RPMI8226 (cell line): Measurements from ENCODE around the gene PSME1.

Experiments used
- DNase-seq: peaks from one replicate; pipeline ENCODE4 v3.0.0-alpha.2; 2015

Gene PSME1

GRCh38 chr14:24130717-24131548 is 5.1 kb upstream of the PSME1 start:
- no peak for DNase-seq

- no peak for DNase-seq
These were observed 4.4 kb upstream of the PSME1 start for GRCh38 chr14:24131549-24131966.

GRCh38 chr14:24132061-24132685 is 3.8 kb upstream of the PSME1 start:
- peak; percentile 86 for DNase-seq

- DNase-seq, result no peak
These were observed 3.0 kb upstream of the PSME1 start for GRCh38 chr14:24132976-24133375.

- DNase-seq, result no peak
These were observed 2.3 kb upstream of the PSME1 start for GRCh38 chr14:24133735-24134134.

- peak; percentile 38 for DNase-seq
These were observed 485 bp upstream of the PSME1 start for GRCh38 chr14:24135584-24135833.

GRCh38 chr14:24136684-24137528 is 912 bp downstream of the PSME1 start:
- no peak for DNase-seq

- DNase-seq, result no peak
These were observed 1.8 kb downstream of the PSME1 start for GRCh38 chr14:24137529-24138395.

GRCh38 chr14:24138396-24139271 is 2.6 kb downstream of the PSME1 start:
- DNase-seq, result no peak

- peak; percentile 59 for DNase-seq
These were observed 3.4 kb downstream of the PSME1 start for GRCh38 chr14:24139272-24139934.

- peak; percentile 98 for DNase-seq
These were observed 5.3 kb downstream of the PSME1 start, which contains the start of gene EMC9 for GRCh38 chr14:24141097-24141880. Gene EMC9, minus strand, starts transcription at chr14:24141591. Its CDS starts 287 bp downstream, at chr14:24141304.

GRCh38 chr14:24143511-24143910 is 7.5 kb downstream of the PSME1 start:
- no peak for DNase-seq

- DNase-seq, result no peak
These were observed 8.5 kb downstream of the PSME1 start for GRCh38 chr14:24144451-24144850.

GRCh38 chr14:24145219-24145618 is 9.2 kb downstream of the PSME1 start:
- DNase-seq, result no peak

- no peak for DNase-seq
These were observed 9.9 kb downstream of the PSME1 start for GRCh38 chr14:24145690-24146452.

- DNase-seq, result peak; percentile 91
These were observed 10.5 kb downstream of the PSME1 start, which contains the start of gene PSME2 for GRCh38 chr14:24146453-24146977. Gene PSME2, minus strand, starts transcription at chr14:24146610. Its CDS starts 29 bp downstream, at chr14:24146581.

- peak; percentile 97 for DNase-seq
These were observed 11.2 kb downstream of the PSME1 start, which contains the start of gene RNF31 for GRCh38 chr14:24146978-24147760. Gene RNF31, plus strand, starts transcription at chr14:24147498. Its CDS starts 201 bp downstream, at chr14:24147699.
